LNCaP clone FGC (cell line): ENCODE measurements around the gene TMEM140.
A peak's percentile ranks its signal among the peaks of the same experiment; 100 is the strongest.

Experiments used
- DNase-seq: peaks from one replicate; pipeline ENCODE4 v3.0.0-alpha.2; 2011; ENCODE audit warnings: low read depth
- H3K4me3 ChIP-seq: 2 replicates; pipeline ENCODE4 v1.5.1; 2011; ENCODE audit warnings: mild to moderate bottlenecking, low read depth, low read length, control low read depth
- CTCF ChIP-seq: IDR thresholded peaks from 2 replicates; pipeline ENCODE4 v1.5.1; 2012; ENCODE audit warnings: mild to moderate bottlenecking; ENCODE audit not compliant: control insufficient read depth, insufficient read depth; ENCODE audit errors: extremely low read depth

The TMEM140 gene

GRCh38 chr7:135156290-135156689 is 8.4 kb downstream of the TMEM140 start:
- DNase-seq: no peak
- H3K4me3 ChIP-seq: no peak overlapping the region
- TF ChIP-seq CTCF: no peak

- H3K4me3 ChIP-seq: no peak overlapping the region
- TF ChIP-seq CTCF: no peak
- no peak for DNase-seq
Measured at GRCh38 chr7:135158141-135158655, 10.3 kb downstream of the TMEM140 start.

- DNase-seq: no peak
- no peak overlapping the region for H3K4me3 ChIP-seq
- no peak for TF ChIP-seq CTCF
Measured at GRCh38 chr7:135158874-135159273, 11.0 kb downstream of the TMEM140 start.

- TF ChIP-seq CTCF: no peak
- no peak overlapping the region for H3K4me3 ChIP-seq
- no peak for DNase-seq
Measured at GRCh38 chr7:135159359-135160085, 11.7 kb downstream of the TMEM140 start.

GRCh38 chr7:135160098-135160857 is 12.4 kb downstream of the TMEM140 start:
- TF ChIP-seq CTCF: no peak
- H3K4me3 ChIP-seq: no peak overlapping the region
- no peak for DNase-seq

- TF ChIP-seq CTCF: 0 out of 2 replicates have a peak, but pooled peaks have one; percentile 6
- H3K4me3 ChIP-seq: no peak overlapping the region
- DNase-seq: no peak
Measured at GRCh38 chr7:135160858-135161653, 13.2 kb downstream of the TMEM140 start.
